Measurements from ENCODE around the gene PEA15. TPM values are rescaled to one million over a fixed set of nuclear protein-coding genes. Genes with fewer than 3 reads are reported as not detected.

The PEA15 gene
- total RNA-seq, 1 donor from 2014 or later = 11.3 TPM

DNA sequence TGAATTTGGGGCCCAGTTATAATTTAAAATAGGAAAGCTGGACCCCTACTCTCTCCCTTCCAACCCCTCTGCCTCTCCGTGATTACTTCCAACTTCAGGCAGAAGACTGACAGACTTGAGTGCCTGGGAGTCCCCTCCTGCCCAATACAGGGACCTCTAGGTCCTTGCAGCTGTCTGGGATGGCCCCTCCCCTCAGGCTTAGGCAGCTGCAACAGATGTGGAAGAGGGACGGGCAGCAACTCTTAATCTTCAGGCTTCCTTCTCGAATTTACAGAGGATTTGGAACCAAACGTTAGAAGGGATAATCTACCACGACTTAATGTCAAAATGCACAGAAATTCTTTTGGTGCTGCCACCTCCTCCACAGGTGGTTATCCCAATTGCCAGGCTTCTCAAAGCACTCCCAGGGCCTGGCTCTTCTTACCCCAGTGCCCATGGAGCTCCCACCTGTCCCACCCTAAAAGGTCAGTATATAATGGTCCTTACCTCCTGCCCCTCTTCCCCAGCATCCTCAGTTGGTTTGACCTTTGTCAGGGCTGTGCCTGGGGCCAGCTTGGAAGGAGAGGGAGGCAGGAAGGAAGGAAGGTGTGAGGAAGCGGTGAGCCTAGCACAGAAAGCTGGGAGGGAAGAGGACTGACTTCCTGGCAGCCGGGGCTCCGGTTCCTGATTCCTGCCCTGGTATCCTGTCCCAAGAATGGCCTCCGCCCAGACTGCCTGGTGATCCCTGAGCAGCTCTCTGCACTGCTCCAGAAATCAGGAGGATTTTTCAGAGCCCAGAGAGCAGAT lies 2.8 kb downstream of the PEA15 start:
- no peak for ATAC-seq
- no peak for DNase-seq (ENCODE audit: low spot score)

DNA sequence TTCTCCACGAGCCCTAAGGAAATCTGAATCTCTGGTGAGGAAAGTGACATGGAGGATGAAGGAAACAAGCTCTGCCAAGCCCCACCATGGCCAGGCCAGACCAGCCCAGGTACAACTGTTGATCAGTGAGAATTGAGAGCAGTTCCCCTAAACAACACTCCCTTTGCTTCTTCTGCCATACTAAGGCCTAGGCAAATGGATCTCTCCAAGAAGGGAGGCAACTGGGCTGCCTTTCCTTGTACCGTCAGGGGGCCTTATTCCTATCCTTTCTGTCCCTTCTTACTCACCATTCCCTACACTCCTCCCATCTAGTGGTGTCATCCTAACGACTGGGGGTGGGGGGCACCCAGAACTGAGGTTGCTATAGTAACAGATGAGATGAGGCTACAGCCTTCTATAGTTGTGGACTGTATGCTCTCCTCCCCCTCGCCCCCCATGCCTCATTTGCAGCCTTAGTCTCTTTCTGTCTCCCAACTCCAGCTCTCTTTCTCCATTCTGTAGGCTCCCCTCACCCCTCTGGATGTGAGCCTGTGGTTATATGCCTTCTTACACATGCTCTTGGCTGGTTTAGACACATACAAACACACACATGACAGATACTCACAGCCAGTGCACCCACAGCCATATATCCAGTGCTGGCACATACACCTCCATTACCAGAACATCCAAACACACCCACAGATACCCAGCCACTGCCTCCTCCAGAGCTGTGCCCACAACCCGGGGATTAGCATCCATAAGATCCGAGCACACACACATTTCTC lies 3.6 kb downstream of the PEA15 start:
- no peak for DNase-seq (ENCODE audit: low spot score)
- no peak for ATAC-seq

DNA sequence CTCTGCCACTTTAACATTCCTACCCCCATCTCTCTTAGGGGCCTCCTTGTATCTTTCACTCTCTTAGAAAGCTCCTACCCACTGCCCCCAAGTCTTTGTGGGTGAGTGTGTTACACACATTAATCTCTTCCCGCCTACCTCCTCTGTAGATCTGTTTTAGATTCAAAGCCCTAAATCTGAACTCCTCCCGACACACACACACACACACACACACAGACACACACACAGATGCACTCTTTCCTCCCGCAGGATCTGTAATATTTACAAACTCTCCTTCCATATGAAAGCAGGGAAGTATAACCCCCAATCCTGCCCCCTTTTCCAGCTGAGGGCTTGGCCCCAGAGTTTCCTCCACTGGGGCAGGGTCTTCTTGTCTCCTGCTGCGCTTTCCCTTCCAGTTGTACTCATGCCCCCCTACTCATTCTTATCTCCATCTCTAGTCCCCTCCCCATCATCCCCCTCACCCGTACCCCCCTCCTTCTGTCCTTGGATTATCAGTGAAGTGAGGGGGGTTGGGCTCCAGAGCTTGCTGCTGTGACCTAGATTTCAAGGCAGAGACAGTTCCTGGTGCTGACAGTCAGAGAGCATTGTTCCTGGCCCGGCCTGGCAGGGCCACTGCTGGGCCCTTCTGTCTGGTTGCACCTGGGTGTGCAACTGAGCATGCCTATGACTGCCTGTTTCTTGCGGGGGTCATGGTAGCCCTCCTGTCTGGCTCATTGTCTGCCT lies 4.3 kb downstream of the PEA15 start:
- DNase-seq (ENCODE audit: low spot score) (no peak), ATAC-seq (no peak)

DNA sequence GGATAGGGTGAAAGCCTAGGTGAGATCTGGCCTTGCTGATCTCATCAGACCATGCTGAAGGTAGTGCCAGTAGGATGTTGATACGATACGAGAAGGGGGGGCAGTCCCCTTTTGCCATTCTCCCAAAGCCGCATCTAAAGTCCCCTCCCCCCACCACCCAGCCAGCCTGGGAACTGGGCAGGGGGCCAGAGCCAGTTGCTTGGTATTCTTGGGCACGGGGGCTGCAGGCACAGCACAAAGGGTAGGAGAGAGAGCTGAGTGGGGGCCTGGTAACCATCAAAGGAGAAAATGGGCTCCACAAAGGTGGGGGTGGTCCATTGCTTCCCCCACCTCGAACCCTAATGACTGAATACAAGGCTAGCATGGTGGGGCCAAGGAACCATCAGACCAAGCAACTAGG lies 5.4 kb downstream of the PEA15 start:
- DNase-seq (ENCODE audit: low spot score) (no peak), ATAC-seq (no peak)

DNA sequence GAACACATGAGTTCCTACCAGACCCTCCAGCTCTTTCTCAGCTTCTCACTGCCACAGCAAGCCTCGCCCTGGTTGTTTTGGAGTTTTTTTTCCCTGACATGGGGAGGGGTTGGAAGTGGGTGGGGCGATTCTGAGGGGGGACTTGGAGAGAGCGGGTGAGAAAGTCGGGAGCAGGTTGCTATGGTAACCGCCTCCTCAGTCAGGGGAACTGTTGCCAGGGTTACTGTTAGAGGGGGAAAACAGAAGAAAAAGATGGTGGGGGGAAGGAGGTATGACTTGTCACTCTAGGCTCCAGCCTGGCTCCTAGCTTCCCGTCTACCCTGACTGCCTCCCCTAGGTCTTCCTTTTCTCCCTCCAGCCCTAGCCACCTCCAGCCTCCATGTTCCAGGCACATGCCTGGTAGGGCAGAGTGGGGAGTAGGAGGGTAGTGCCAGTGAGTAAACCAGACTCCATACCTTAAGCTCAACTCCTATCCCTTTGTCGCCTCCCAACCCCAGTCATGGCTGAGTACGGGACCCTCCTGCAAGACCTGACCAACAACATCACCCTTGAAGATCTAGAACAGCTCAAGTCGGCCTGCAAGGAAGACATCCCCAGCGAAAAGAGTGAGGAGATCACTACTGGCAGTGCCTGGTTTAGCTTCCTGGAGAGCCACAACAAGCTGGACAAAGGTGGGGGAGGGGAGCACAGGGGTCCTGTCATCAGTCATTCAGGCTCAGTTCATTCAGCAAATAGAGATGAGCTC lies 6.0 kb downstream of the PEA15 start:
- ATAC-seq (no peak), DNase-seq (ENCODE audit: low spot score) (no peak)

DNA sequence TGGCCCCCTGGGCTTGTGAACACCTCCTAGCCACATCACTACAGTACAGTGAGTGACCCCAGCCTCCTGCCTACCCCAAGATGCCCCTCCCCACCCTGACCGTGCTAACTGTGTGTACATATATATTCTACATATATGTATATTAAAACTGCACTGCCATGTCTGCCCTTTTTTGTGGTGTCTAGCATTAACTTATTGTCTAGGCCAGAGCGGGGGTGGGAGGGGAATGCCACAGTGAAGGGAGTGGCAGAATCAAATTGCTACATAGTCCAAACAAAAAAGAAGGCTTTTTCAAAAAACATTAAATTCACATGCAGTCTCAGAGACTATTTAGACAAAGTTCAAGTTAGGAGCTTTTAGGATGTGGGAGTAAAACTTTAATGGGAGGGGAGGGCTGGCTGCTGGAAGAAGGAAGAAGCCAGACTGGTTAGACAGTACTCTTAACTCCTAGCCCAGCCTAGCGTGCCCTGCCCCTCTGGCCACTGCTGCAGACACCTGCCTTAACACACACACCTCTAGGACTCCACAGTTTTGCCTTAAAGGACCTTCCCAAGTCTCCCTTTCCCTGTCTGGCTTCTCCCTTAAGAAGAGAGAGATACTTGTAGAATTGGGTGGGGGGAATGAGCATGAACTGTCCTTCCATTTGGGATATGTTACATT lies 9.4 kb downstream of the PEA15 start:
- no peak for DNase-seq (ENCODE audit: low spot score)
- no peak for ATAC-seq

DNA sequence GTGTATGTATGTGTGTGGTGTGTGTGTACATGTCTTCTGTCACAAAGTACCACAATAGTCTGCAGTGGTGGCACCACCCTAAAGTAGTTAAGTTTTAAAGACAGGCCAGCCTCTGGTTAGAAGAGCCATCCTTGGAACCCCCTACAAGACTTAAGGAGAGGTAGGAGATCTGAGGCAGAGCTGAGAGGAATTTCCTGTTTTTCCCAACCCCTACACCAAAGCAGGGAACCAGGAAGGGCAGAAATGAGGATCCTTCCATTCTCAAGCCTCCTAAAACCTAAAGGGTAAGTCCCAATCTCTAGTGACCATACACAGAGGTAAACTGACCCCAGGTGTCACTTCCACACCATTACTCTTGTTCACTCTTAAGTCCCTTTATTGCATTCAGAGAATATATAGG lies 11.1 kb downstream of the PEA15 start:
- ATAC-seq (no peak), DNase-seq (ENCODE audit: low spot score) (no peak)

DNA sequence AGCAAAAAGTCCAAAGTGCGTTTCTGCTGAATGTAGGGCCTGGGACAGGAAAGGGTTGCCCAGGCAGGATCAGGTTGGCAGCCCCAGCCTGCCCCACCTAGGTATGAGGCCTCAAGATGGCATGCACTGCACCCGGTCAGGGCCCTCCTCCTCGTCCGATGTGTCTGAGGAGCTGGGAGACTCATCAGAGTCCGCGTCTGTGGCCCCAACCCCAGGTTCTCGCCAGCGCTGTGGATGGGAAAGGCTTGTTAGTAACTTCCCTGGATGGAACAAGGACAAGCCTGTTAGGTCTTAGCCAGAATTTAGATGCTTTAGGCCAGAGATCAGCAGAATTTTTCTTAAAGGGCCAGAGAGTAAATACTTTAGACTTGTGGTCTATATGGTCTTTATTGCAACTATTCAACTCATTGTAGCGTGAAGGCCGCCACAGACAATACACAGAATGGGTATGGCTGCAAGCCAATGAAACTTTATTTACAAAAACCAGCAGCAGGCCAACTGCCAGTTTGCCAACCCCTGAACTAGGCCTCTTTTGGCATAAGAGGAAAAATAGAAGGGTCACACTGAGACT lies 12.4 kb downstream of the PEA15 start:
- no peak for DNase-seq (ENCODE audit: low spot score)

DNA sequence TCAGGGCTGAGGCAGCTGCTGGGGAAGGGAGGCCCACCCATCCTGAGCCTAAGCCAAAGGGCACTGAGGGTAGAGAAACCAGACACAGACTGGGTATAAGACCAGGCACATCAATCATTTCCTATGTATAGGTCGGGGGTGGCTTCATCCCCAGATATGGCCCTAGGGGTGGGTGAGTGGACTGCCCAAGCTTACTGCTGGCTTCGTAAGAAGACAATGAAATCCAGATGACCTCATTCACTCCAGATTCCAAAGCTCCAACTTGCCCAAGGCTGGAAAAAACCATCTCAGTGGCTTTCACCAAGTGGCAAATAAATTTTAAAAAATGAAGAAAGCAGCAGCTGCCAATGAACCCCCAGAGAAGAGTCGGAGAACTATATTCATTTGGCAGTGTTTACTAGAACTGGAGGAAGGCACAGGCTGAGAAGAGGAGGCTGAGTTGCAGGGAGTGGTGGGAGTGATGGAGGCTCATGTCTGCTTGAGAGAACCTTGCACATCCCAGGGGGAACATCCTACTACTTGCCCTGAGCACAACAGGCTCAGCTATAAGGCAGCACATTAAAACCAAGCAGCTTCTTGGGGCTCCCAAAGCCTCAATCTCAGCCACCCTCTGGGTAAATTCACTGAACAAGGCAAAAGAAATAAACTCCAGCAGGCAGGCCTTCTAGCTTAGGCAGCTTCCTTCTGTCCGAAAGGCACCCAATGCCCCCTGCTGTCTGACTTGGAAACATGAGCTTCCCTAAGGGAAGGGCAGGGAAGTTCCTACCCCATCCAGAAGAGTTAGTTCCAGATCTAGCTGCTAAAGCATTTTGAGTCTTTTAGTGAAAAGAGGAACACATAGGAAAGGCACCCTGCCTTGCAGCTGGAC lies 14.1 kb downstream of the PEA15 start:
- no peak for DNase-seq (ENCODE audit: low spot score)
- ATAC-seq = peak; percentile 62

More for the DNA sequence above, 12.4 kb downstream of the PEA15 start:
- ATAC-seq = peak; percentile 46

DNA sequence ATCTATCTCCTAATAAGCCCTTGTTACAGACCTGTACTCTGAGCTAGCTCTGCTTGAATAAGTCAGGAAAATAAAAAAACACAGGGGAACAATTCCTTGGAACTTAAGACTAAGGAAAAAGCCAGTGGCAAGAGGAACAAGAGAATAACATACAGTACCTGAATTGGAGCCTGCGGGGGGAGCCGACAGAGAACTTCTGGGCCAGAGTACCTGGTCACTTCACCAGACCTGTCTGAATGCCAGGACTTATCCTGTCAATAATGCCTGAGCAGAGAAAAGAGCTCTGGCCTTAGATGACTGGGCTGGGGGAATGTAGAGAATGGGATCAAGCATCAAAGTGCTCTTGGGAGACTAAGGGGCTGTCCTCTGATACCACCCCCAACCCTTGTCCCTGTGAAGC lies 15.1 kb downstream of the PEA15 start:
- ATAC-seq (no peak), DNase-seq (ENCODE audit: low spot score) (no peak)

DNA sequence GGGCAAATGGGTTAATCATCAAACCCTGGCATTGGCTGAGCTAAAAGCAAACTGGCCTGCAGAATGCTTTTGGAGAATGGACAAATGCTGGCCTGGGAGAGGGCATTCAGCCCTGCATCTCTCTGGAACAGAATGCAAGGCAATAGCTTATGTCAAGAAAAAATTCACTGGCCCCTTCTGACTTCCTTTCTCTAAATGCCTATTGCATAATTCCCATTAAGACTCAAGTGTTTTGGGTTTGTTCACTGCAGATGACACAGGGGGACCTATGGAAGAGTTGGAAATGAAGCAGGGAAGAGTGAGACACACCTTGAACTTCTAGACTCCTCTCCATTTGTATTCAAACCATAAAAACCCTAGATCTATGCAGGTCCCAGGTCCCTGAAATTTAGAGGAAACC lies 15.9 kb downstream of the PEA15 start:
- no peak for DNase-seq (ENCODE audit: low spot score)
- ATAC-seq = peak; percentile 30

DNA sequence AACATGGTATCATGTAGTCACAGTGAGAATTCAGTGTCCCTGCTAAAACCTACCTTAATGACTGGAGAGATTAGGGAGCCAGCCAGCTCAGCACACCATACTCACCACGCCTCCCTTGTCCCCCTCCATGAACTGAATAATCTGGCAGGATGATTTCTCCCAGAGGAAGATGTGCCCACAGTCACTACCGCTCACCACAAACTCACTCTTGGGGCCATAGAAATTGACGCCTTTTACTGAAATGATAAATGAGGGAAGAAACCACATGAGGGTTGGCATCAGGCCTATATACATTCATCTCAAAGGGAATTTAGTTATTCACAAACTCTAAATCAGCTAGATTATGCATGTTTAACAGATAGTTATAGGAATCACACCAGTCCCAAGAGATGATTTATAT lies 17.4 kb downstream of the PEA15 start:
- DNase-seq (ENCODE audit: low spot score) (no peak), ATAC-seq (no peak)

DNA sequence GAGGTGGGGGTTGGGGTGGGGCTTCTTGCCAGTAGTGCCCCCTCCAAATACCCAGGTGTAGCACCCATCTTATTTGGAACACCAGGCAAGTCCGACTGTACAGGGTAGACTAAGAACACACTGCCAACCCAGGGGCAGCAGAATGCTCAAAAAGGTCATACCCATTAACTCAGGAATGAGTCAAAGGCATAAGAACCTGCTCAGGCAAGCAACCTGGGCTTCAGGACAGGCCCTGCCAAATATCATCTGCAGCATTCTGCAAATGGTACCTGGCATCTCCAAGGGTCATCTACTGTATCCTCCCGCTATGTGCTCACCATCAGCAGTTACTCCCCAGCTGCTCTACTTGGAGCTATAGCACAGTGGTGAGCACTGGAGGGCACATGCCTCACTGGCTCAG lies 19.4 kb downstream of the PEA15 start:
- ATAC-seq (no peak), DNase-seq (ENCODE audit: low spot score) (no peak)

DNA sequence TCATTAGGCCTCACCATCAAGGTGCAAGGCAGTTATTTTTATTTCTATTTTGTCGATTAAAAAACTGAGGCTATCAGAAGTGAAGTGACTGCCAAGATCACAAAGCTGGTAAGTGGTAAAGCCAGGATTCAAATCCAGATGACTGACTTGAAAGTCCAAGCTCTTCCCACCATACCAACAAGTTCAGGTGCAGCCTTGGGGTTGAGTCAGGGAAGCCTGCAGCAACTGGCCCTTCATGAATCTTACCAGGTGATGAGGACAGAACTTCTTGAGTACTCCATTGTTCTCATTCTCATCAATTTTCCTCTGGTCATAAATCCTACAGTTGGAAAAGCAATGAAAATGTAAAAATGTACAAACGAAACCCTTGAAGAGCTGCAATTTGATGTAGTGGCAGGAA lies 20.2 kb downstream of the PEA15 start:
- no peak for DNase-seq (ENCODE audit: low spot score)
- ATAC-seq = no peak

DNA sequence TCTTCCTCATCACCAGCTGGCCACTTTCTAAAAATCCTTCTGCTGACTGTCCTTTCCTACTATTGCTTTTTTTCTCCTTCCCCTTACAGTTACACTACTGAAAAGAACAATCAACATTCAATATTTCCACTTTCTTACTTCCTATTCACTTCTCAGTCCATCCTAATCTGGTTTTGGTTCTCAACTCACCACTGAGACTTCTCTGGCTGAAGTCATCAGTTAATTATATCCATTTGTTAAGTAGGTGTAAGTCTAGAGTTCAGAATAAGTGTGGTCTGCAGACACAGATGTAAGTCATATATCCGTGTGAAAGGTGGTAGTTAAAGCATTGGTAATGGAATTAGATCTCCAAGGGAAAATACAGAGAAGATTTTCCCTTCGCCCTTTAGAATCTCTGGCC lies 21.4 kb downstream of the PEA15 start:
- DNase-seq (ENCODE audit: low spot score) (no peak), ATAC-seq (no peak)

DNA sequence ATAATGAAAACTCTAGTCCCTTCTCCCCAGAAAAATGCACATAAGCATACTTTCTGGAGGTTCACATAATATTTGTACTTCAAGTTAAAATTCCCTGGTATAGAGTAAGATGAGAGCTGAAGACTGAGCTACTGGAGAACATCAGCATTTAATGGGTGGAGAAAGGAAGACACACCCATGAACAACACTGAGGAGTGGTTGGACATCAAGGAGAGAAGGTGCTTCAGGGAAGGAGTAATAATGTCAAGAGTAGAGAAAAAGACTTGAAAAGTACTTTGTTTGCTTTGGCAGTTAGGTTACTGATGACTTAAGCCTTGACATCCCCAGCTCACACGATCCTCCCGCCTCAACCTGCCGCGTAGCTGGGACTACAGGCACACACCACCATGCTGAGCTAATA lies 21.9 kb downstream of the PEA15 start:
- DNase-seq (ENCODE audit: low spot score) (no peak), ATAC-seq (no peak)

DNA sequence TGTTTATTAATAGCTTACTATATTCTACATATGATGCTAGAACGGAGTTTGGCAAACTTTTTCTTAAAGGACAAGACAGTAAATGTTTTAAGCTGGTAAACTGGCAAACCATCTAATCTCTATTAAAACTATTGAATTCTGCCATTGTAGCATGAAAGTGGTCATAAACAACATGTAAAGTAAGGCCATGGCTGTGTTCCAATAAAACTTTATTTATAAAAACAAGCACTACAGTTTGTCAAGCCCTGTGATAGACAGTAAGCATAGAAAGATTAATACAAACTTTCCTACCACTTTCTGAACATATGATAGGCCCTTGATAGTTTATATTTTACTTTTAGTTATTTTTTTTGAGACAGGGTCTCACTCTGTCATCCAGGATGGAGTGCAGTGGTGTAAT lies 22.4 kb downstream of the PEA15 start:
- DNase-seq (ENCODE audit: low spot score) (no peak), ATAC-seq (no peak)

DNA sequence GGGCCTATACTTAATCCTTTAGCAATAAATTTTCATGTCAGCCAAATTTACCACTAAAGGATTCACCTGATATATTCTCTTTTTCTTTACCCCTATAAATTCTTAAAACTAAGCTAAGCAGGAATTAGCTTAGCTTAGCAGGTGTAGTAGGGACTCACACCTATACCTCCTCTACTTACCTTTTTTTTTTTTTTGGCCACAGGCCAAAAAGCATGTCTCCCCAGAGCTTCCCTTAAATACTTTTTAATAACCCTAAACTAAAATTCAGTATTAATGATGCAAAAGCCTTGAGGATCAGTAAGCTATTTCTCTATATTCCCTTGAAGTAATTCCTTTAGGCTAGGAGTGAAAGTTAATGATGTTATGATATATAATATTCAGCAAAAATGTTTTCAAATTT lies 23.2 kb downstream of the PEA15 start:
- ATAC-seq (no peak), DNase-seq (ENCODE audit: low spot score) (no peak)

DNA sequence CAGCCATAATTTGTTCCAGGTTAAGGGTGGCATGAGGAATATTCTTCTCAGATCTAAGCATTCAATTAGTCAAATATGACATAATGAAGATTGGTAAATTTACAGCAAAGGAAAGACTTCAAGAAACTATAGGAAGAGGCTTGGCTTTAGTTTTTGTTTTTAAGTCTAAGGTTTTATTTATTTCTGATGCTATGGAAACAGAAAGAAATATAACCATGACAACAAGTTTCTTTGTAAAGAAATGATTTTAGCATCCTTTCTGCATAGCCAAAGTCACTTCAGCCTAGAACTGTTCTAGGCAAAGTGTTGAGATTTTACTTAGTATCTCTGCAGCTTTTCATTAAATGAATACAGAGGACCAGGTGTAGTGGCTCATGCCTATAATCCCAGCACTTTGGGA lies 27.7 kb downstream of the PEA15 start:
- DNase-seq (ENCODE audit: low spot score) = no peak
- no peak for ATAC-seq
